ENCODE measurements around the gene ASCC2.

- TF ChIP-seq CTCF (IDR thresholded peaks at IDR 0.05) (no peak), POLR2A (IDR thresholded peaks at IDR 0.05) (no peak)
These were observed 90.2 kb downstream of the ASCC2 start for GRCh38 chr22:29747832-29748231.
